Measurements from ENCODE around the gene NEK1.
A peak's percentile ranks its signal among the peaks of the same experiment; 100 is the strongest.
"Not testable (repeated sequence)": the region's sequence is repeated elsewhere in the genome, so short reads cannot be mapped to it uniquely, and the experiment has no call there.

The NEK1 gene

DNA sequence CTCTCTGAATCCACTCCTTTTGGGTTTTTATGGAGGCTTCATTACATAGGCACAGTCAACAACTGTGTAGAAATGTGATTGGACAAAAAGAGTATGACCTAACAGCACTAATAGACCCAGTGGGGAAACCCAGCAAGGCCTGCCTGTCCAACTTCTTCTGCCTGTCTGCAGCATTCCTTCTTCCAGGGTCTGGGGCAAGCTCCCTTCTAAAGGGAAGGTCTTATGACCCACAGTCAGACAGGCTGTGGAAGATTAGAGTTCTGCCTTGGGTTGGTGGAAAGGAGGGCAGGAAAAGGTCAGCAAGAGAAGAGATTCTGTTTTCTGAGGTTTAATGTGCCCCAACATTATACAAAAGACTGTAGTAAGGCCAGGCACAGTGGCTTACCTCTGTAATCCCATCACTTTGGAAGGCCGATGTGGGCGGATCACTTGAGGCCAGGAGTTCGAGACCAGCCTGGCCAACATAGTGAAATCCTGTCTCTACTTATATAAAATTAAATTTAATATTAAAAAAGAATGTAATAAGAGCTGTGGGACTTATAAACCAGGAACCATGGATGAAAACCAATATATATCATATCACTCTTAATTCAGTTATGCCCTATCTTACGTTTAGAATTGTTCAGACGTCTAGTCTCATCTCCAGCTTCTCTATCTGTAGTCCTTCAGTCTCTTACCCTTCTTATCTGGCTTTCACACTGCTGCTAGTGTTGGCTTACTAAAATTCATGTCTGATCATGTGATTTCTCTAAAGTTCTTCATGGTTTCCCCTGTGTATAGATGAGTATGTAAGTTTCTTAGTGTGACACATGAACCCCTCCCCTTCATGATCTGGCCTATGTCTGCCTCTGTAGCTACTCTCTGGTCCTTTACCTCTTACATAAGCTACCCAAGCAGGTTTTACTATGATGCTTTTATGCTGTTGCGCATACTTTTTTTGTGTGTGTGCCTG is 14.2 kb upstream of the NEK1 start:
- no peak overlapping the region for H3K27ac ChIP-seq
- DNase-seq (ENCODE audit: low spot score) = no peak
- TF ChIP-seq, protein P1, sequence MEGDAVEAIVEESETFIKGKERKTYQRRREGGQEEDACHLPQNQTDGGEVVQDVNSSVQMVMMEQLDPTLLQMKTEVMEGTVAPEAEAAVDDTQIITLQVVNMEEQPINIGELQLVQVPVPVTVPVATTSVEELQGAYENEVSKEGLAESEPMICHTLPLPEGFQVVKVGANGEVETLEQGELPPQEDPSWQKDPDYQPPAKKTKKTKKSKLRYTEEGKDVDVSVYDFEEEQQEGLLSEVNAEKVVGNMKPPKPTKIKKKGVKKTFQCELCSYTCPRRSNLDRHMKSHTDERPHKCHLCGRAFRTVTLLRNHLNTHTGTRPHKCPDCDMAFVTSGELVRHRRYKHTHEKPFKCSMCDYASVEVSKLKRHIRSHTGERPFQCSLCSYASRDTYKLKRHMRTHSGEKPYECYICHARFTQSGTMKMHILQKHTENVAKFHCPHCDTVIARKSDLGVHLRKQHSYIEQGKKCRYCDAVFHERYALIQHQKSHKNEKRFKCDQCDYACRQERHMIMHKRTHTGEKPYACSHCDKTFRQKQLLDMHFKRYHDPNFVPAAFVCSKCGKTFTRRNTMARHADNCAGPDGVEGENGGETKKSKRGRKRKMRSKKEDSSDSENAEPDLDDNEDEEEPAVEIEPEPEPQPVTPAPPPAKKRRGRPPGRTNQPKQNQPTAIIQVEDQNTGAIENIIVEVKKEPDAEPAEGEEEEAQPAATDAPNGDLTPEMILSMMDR (IDR thresholded peaks at IDR 0.05) = no peak
- no peak overlapping the region for H3K4me3 ChIP-seq

DNA sequence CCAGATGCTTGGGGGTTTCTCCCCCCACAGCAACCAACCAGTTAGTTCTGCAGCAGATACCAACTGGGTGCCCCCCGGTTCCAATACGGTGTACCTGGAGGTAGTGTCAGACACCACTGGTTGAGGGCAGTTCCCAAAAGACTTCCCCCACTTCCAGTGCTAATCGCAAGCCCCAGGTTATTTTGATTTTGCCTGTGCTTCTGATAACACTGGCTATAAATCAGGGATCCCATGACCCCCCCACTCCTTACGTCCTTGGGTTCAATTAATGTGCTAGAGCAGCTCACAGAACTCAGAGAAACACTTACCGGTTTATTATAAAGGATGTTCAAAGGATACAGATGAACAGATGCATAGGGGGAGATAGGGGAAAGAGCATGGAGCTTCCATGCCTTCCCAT is 13.5 kb upstream of the NEK1 start:
- no peak for DNase-seq (ENCODE audit: low spot score)
- TF ChIP-seq, protein P1 (IDR thresholded peaks at IDR 0.05) = no peak
- Histone ChIP-seq H3K27ac (no peak overlapping the region), H3K4me3 (no peak overlapping the region)

DNA sequence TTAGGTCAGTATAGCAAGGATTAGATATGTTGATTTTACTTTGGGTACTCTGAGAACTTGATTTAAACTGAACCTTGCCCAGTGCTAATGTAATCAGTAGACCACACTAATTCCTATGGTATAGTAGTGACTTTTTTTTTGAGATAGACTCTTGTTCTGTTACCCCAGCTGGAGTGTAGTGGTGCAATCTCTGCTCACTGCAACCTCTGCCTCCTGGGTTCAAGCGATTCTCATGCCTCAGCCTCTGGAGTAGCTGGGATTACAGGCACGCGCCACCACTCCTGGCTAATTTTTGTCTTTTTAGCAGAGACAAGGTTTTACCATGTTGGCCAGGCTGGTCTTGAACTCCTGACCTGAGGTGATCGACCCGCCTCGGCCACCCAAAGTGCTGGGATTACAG is 11.6 kb upstream of the NEK1 start:
- not testable (repeated sequence) for H3K27ac ChIP-seq; DNase-seq (ENCODE audit: low spot score)

DNA sequence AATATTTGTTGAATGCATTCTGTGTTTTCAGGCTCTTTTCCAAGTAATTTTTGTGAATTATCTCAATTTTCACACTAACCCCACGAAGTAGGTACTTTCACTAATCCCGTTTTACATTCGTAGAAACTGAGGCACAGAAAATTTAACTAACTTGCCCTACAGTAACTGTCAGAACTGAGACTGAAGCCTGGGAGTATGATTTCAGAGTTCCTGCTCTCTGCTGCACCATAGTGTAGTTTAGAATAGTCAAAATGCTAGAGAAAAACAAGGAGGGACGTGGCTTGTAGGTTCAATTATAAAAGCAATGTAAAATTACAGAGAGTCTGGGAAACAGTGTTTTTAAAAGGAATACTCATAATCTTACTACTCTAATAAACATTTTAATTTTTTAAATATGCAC is 10.2 kb upstream of the NEK1 start:
- Histone ChIP-seq H3K4me3 (peak overlapping the region; percentile 86), H3K27ac (no peak overlapping the region)
- TF ChIP-seq, protein P1 (IDR thresholded peaks at IDR 0.05) = no peak
- DNase-seq (ENCODE audit: low spot score) = no peak

More for the DNA sequence above, 11.6 kb upstream of the NEK1 start:
- H3K4me3 ChIP-seq = not testable (repeated sequence)

DNA sequence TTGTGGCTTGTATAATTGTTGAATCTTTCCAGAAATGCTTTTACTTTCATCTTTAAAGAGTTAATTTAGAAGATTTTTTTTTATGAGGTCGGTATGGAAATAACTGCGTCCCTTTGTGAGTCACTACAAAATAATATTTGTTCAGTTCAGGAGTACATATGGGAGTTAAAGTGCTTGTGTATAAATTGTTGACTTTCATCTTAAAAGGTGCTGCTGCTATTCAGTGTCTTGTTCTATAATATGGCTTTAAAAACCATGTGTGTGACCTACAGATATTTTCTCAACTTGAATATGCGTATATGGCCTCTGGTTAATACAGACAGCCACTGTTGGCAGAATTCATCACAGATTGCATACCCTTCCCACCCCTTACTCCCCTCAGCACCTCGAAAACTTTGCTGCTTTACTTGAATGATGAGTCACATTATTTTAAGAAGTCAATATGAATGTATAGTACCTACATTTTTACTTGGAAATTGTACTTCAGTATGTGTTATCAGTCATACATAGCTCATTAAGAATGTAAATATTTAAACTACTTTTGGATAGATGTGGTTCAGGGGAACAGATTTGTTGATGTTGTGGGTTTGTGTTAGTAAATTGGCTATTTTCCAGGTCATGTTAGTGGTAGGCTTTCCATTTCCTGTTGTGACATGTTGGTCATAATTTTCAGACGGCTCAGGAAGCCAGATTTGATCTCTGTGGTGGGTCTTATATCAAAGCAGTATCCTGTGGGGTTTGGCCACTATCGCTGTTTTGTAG is 9.5 kb upstream of the NEK1 start:
- no peak for DNase-seq (ENCODE audit: low spot score)
- peak overlapping the region; percentile 86 for H3K4me3 ChIP-seq
- H3K27ac ChIP-seq = no peak overlapping the region
- TF ChIP-seq, protein P1 (IDR thresholded peaks at IDR 0.05) = no peak

DNA sequence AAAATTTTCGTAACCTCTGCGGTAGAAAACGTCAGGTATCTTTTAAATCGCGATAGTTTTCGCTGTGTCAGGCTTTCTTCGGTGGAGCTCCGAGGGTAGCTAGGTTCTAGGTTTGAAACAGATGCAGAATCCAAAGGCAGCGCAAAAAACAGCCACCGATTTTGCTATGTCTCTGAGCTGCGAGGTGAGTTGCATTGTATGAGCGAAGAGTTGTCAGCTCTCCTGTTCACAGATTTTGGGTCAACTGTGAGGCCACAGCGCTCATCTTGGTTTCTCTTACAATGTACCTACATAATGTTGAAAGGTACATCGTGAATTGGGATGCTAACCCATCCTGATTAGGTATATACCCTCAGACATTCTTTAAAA is 8.5 kb upstream of the NEK1 start:
- Histone ChIP-seq H3K4me3 (peak overlapping the region; percentile 86), H3K27ac (peak overlapping the region; percentile 90 to 95)
- no peak for DNase-seq (ENCODE audit: low spot score)
- TF ChIP-seq, protein P1 (IDR thresholded peaks at IDR 0.05) = no peak

DNA sequence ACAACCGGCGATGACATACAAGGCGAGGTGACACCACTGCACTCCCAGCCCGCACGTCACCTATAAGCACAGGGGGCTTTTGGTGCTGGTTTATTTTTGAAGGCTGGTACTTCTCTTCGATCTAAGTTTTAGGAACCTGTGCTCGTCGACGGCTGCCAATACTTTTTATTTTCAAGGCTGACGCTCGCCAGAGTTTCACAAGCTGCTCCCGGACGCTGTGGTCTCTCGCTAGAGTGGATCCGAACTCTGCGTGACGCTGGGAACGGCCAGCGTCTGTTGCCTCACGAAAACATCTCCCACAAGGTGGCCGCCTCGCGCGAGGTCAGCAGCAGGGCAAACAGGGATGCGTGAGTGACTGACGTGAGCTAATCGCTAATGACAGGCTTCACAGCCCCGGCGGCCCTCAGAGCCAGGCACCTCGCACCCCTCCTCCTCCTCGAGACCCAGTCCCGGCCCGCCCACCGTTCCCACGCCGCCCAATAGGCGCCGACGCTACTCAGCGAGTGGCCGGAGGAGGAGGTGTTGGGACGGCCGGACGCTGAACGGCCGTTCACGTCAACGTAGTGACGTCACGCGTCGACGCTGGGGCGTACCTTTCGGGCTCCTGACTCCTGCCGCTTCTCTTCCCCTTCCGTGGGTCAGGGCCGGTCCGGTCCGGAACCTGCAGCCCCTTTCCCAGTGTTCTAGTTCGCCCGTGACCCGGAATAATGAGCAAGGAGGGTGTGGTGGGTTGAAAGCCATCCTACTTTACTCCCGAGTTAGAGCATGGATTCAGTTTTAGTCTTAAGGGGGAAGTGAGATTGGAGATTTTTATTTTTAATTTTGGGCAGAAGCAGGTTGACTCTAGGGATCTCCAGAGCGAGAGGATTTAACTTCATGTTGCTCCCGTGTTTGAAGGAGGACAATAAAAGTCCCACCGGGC is 7.8 kb upstream of the NEK1 start, which contains the start of gene CLCN3:
Gene CLCN3, plus strand, starts transcription at position 621 of the 922 bp plus-strand sequence. CDS start 15,351 bp downstream, outside the sequence.
- peak within 1 kb of the TSS; percentile 86 for H3K4me3 ChIP-seq
- TF ChIP-seq, protein P1 (IDR thresholded peaks at IDR 0.05) = no peak
- H3K27ac ChIP-seq = peak within 1 kb of the TSS; percentile 90 to 95
- DNase-seq (ENCODE audit: low spot score) = peak; percentile 99
